Caco-2 (cell line): ENCODE measurements around the gene RPL10. TPM values are rescaled to one million over a fixed set of nuclear protein-coding genes. Genes with fewer than 3 reads are reported as not detected.

ENCODE experiments used
- BruUV-seq: library from RNA; stranded (reverse); fragments of 400-500 nt; replicated peaks from 2 replicates; lab custom pipeline; 2021; lab: Mats Ljungman, UMichigan
- CTCF ChIA-PET: fragments of 300-600 bp; sonication (Branson Sonifier 250); formaldehyde crosslinking; loops from one replicate; lab custom pipeline; 2022; ENCODE audit warnings: antibody characterized with exemption; lab: Charles Lee
- POLR2A ChIA-PET: fragments of 300-600 bp; sonication (Branson Sonifier 250); formaldehyde crosslinking; loops from one replicate; lab custom pipeline; 2022; ENCODE audit warnings: antibody characterized with exemption; lab: Charles Lee
- DNase-seq, 2 experiments: peaks; one replicate each; pipeline versions ENCODE4 v3.0.0 to v3.0.0-alpha.2; 2020 to 2022
- H3K27me3 ChIP-seq: replicated peaks from 2 replicates; pipeline ENCODE4 v1.6.0; 2011; ENCODE audit warnings: low read length; ENCODE audit not compliant: control insufficient read depth, insufficient read depth
- H3K36me3 ChIP-seq: 2 replicates; pipeline ENCODE4 v1.5.1; 2011; ENCODE audit warnings: low read length; ENCODE audit not compliant: control insufficient read depth, insufficient read depth
- H3K4me1 ChIP-seq: fragments of 250-450 bp; sonication (Bioruptor Pico); 2 replicates; pipeline ENCODE4 v1.5.1; 2020; ENCODE audit warnings: mild to moderate bottlenecking
- H3K4me3 ChIP-seq: 2 replicates; pipeline ENCODE4 v1.5.1; 2011; ENCODE audit warnings: low read depth, mild to moderate bottlenecking, control low read depth, low read length
- H3K9me3 ChIP-seq: fragments of 250-450 bp; sonication (Bioruptor Pico); 2 replicates; pipeline ENCODE4 v1.5.1; 2020; ENCODE audit warnings: mild to moderate bottlenecking, moderate library complexity
- H3K27ac Mint-ChIP-seq: one replicate; pipeline ENCODE4 v1.8.0; 2022; ENCODE audit warnings: mixed read lengths; ENCODE audit not compliant: unreplicated experiment
- H3K27me3 Mint-ChIP-seq: one replicate; pipeline ENCODE4 v1.8.0; 2022; ENCODE audit warnings: mixed read lengths; ENCODE audit not compliant: insufficient read depth, unreplicated experiment
- H3K36me3 Mint-ChIP-seq: one replicate; pipeline ENCODE4 v1.8.0; 2022; ENCODE audit warnings: mild to moderate bottlenecking, mixed read lengths; ENCODE audit not compliant: insufficient read depth, unreplicated experiment
- H3K4me1 Mint-ChIP-seq: one replicate; pipeline ENCODE4 v1.8.0; 2022; ENCODE audit warnings: low read depth, mixed read lengths; ENCODE audit not compliant: unreplicated experiment
- H3K4me3 Mint-ChIP-seq: one replicate; pipeline ENCODE4 v1.8.0; 2022; ENCODE audit warnings: mild to moderate bottlenecking, moderate library complexity, mixed read lengths; ENCODE audit not compliant: unreplicated experiment
- H3K9me3 Mint-ChIP-seq: one replicate; pipeline ENCODE4 v1.8.0; 2022; ENCODE audit warnings: mixed read lengths; ENCODE audit not compliant: unreplicated experiment
- intact Hi-C: fragments of 100-400 bp; cut with micrococcal nuclease; formaldehyde crosslinking; loops from one replicate; pipeline ENCODE4 v1.10.0; 2022; ENCODE audit not compliant: unreplicated experiment
- total RNA-seq: library from RNA; stranded (reverse); gene quantifications from 2 replicates; pipeline ENCODE4 v1.2.3, GENCODE V29; 2022
- TF ChIP-seq, protein P1 (sequence below), 2 experiments: fragments of 200-600 bp in 1 of 2; IDR thresholded peaks; 1 replicate in 1 of 2; 2 replicates in 1 of 2; pipeline versions ENCODE4 v1.5.1 to v1.8.0; 2011 to 2022; ENCODE audit warnings: antibody characterized with exemption in 1 of 2, control low read depth in 1 of 2, inconsistent platforms in 1 of 2, low read depth in 1 of 2, low read length in 1 of 2, mild to moderate bottlenecking in 1 of 2, moderate library complexity in 1 of 2; ENCODE audit not compliant: insufficient read depth in 1 of 2, severe bottlenecking in 1 of 2, unreplicated experiment in 1 of 2

The RPL10 gene
- total RNA-seq, 1 experiment from 2014 or later, result 2,081 TPM

GRCh38 chrX:154444755-154445246 lies 46.6 kb downstream of the RPL10 start:
- peaks cover 30% of the 10 kb centered on the region for H3K36me3 Mint-ChIP-seq

DNA sequence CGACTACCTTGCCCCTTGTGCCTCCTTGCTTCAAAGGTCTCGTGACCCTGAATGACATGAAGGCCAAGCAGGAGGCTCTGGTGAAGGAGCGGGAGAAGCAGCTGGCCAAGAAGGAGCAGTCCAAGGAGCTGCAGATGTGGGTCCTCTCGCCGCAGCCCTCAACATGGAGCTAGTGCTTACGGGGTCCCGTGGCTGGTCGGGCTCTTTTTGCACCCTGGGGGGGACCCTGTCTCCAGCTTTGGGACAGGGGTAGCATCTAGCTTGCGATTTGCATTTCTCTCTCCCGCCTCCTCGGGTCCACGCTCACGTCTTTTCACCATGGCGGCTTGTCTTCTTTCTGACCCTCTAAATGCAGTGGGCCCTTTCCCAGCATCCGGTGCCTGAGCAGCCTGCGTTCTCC lies 47.6 kb downstream of the RPL10 start:
- Histone ChIP-seq H3K9me3 (no peaks in the 10 kb centered on the region), H3K4me3 (no peak overlapping the region), H3K36me3 (no peaks in the 10 kb centered on the region), H3K4me1 (no peaks in the 10 kb centered on the region), H3K27me3 (no peaks in the 10 kb centered on the region)
- Mint-ChIP-seq H3K27ac (peak overlapping the region; percentile 32), H3K4me1 (no peaks in the 10 kb centered on the region), H3K9me3 (no peaks in the 10 kb centered on the region), H3K36me3 (peaks cover 27% of the 10 kb centered on the region), H3K27me3 (no peaks in the 10 kb centered on the region), H3K4me3 (peak overlapping the region; percentile 35)
- intact Hi-C loops, result no loop called here
- BruUV-seq, result no TSS peak
- DNase-seq, result no peak
- POLR2A ChIA-PET, result interaction anchor here (0.8 kb wide), 1 partner anchor 17 kb away, joined by 3 read pairs; no protein-coding TSS in a partner anchor
- CTCF ChIA-PET, result no interaction called here
- TF ChIP-seq, protein P1, sequence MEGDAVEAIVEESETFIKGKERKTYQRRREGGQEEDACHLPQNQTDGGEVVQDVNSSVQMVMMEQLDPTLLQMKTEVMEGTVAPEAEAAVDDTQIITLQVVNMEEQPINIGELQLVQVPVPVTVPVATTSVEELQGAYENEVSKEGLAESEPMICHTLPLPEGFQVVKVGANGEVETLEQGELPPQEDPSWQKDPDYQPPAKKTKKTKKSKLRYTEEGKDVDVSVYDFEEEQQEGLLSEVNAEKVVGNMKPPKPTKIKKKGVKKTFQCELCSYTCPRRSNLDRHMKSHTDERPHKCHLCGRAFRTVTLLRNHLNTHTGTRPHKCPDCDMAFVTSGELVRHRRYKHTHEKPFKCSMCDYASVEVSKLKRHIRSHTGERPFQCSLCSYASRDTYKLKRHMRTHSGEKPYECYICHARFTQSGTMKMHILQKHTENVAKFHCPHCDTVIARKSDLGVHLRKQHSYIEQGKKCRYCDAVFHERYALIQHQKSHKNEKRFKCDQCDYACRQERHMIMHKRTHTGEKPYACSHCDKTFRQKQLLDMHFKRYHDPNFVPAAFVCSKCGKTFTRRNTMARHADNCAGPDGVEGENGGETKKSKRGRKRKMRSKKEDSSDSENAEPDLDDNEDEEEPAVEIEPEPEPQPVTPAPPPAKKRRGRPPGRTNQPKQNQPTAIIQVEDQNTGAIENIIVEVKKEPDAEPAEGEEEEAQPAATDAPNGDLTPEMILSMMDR (IDR thresholded peaks at IDR 0.05; ENCODE audit: insufficient read depth in 1 of 2, low read depth in 1 of 2, low read length in 1 of 2, severe bottlenecking in 1 of 2, unreplicated experiment in 1 of 2), result no peak

More at GRCh38 chrX:154444755-154445246, 46.6 kb downstream of the RPL10 start:
- BruUV-seq, result no TSS peak
- Histone ChIP-seq H3K36me3 (no peaks in the 10 kb centered on the region), H3K4me1 (no peaks in the 10 kb centered on the region), H3K4me3 (peak overlapping the region; percentile 73), H3K9me3 (no peaks in the 10 kb centered on the region), H3K27me3 (no peaks in the 10 kb centered on the region)
- no peak overlapping the region for H3K27ac Mint-ChIP-seq
- intact Hi-C loops, result no loop called here
- H3K27me3 Mint-ChIP-seq, result no peaks in the 10 kb centered on the region
- H3K4me1 Mint-ChIP-seq, result no peaks in the 10 kb centered on the region
- POLR2A ChIA-PET, result no interaction called here
- peak overlapping the region; percentile 88 for H3K4me3 Mint-ChIP-seq
- no peak for DNase-seq
- TF ChIP-seq, protein P1 (IDR thresholded peaks at IDR 0.05; ENCODE audit: insufficient read depth in 1 of 2, low read depth in 1 of 2, low read length in 1 of 2, severe bottlenecking in 1 of 2, unreplicated experiment in 1 of 2), result no peak
- CTCF ChIA-PET, result no interaction called here
- H3K9me3 Mint-ChIP-seq, result no peaks in the 10 kb centered on the region

DNA sequence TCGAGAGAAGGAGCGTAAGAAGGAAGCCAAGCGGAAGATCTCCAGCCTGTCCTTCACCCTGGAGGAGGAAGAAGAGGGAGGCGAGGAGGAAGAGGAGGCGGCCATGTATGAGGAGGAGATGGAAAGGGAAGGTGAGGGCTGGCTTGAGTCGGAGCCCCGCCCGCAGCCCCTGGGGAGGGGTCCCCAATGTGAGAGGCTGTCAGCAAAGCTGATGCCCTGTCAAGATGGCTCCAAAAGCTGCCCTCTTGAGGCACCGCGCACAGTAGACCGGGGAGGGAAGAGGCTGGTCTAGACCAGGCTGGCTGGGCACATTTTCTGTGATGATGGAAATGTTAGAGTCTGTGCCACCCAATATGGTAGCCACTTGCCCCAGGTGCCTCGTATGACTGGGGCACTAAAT lies 48.3 kb downstream of the RPL10 start:
- intact Hi-C loops, result no loop called here
- Mint-ChIP-seq H3K4me3 (peak overlapping the region; percentile 35), H3K27ac (peak overlapping the region; percentile 32), H3K36me3 (peaks cover 27% of the 10 kb centered on the region), H3K9me3 (no peaks in the 10 kb centered on the region), H3K27me3 (no peaks in the 10 kb centered on the region), H3K4me1 (no peaks in the 10 kb centered on the region)
- Histone ChIP-seq H3K4me1 (no peaks in the 10 kb centered on the region), H3K4me3 (no peak overlapping the region), H3K9me3 (no peaks in the 10 kb centered on the region), H3K36me3 (no peaks in the 10 kb centered on the region), H3K27me3 (no peaks in the 10 kb centered on the region)
- BruUV-seq, result no TSS peak
- no peak for DNase-seq
- ChIA-PET CTCF (no interaction called here), POLR2A (interaction anchor here (0.8 kb wide), 1 partner anchor 17 kb away, joined by 3 read pairs; no protein-coding TSS in a partner anchor)
- TF ChIP-seq, protein P1 (IDR thresholded peaks at IDR 0.05; ENCODE audit: insufficient read depth in 1 of 2, low read depth in 1 of 2, low read length in 1 of 2, severe bottlenecking in 1 of 2, unreplicated experiment in 1 of 2), result no peak
